GM23248 (cell line): ENCODE data around the gene AKAP12.

Source experiments
- EZH2 ChIP-seq: fragments of 200-600 bp; sonication (generic); IDR thresholded peaks from 2 replicates; pipeline ENCODE4 v1.6.1; 2018; ENCODE audit warnings: antibody characterized with exemption, mild to moderate bottlenecking; ENCODE audit not compliant: insufficient read depth, poor library complexity, severe bottlenecking
- EZH2phosphoT487 ChIP-seq: fragments of 200-600 bp; sonication (generic); IDR thresholded peaks from 2 replicates; pipeline ENCODE4 v1.6.1; 2018; ENCODE audit warnings: antibody characterized with exemption, moderate library complexity, mild to moderate bottlenecking, low read depth; ENCODE audit not compliant: insufficient read depth

GRCh38 chr6:151225919-151226318, 13.8 kb upstream of the AKAP12 start:
- no peak for TF ChIP-seq EZH2
- no peak for TF ChIP-seq EZH2phosphoT487
